GM19239 (cell line): ENCODE data around the gene WWOX.

Experiments used
- DNase-seq: peaks from one replicate; pipeline ENCODE4 v3.0.0; 2011; ENCODE audit warnings: low spot score; ENCODE audit not compliant: insufficient read length
- FAIRE-seq: peaks from 2 replicates; lab custom pipeline; 2011; peaks lifted over from hg19 to GRCh38; lab: Jason Lieb, UNC

WWOX gene

GRCh38 chr16:78289373-78289772 lies 189.9 kb downstream of the WWOX start:
- no peak for FAIRE-seq
- no peak for DNase-seq

- no peak for DNase-seq
- FAIRE-seq = no peak
These were observed 190.4 kb downstream of the WWOX start for GRCh38 chr16:78289844-78290277.

- FAIRE-seq (no peak), DNase-seq (no peak)
These were observed 190.9 kb downstream of the WWOX start for GRCh38 chr16:78290395-78290794.

- no peak for FAIRE-seq
- DNase-seq = no peak
These were observed 191.6 kb downstream of the WWOX start for GRCh38 chr16:78290872-78291591.

GRCh38 chr16:78291604-78292003 lies 192.2 kb downstream of the WWOX start:
- FAIRE-seq = no peak
- DNase-seq = no peak

GRCh38 chr16:78292086-78292843 lies 192.8 kb downstream of the WWOX start:
- FAIRE-seq (no peak), DNase-seq (no peak)

- FAIRE-seq = no peak
These were observed 193.5 kb downstream of the WWOX start for GRCh38 chr16:78292844-78293380.

GRCh38 chr16:78294538-78295225 lies 195.2 kb downstream of the WWOX start:
- DNase-seq (no peak), FAIRE-seq (no peak)

More at GRCh38 chr16:78292844-78293380, 193.5 kb downstream of the WWOX start:
- no peak for DNase-seq

- FAIRE-seq = no peak
- DNase-seq = no peak
These were observed 197.7 kb downstream of the WWOX start for GRCh38 chr16:78297066-78297666.

- FAIRE-seq (no peak), DNase-seq (no peak)
These were observed 199.5 kb downstream of the WWOX start for GRCh38 chr16:78298986-78299385.

GRCh38 chr16:78300469-78300868 lies 201.0 kb downstream of the WWOX start:
- FAIRE-seq (no peak), DNase-seq (no peak)

GRCh38 chr16:78303946-78304345 lies 204.5 kb downstream of the WWOX start:
- DNase-seq = no peak
- FAIRE-seq = no peak

- DNase-seq (no peak), FAIRE-seq (no peak)
These were observed 206.9 kb downstream of the WWOX start for GRCh38 chr16:78306361-78306760.

- no peak for FAIRE-seq
- no peak for DNase-seq
These were observed 208.5 kb downstream of the WWOX start for GRCh38 chr16:78307824-78308528.

GRCh38 chr16:78309763-78310162 lies 210.3 kb downstream of the WWOX start:
- no peak for DNase-seq
- no peak for FAIRE-seq

GRCh38 chr16:78310196-78310595 lies 210.7 kb downstream of the WWOX start:
- no peak for DNase-seq
- FAIRE-seq = no peak

- FAIRE-seq (no peak), DNase-seq (no peak)
These were observed 211.6 kb downstream of the WWOX start for GRCh38 chr16:78310990-78311561.

- FAIRE-seq = no peak
- no peak for DNase-seq
These were observed 212.4 kb downstream of the WWOX start for GRCh38 chr16:78311831-78312230.

GRCh38 chr16:78317564-78318240 lies 218.2 kb downstream of the WWOX start:
- FAIRE-seq = no peak
- no peak for DNase-seq
